GM06990 (cell line): ENCODE measurements around the gene NYNRIN.

Experiments used
- DNase-seq: peaks from one replicate; pipeline ENCODE4 v3.0.0-alpha.2; 2011; ENCODE audit not compliant: insufficient read length; ENCODE audit errors: extremely low read depth
- H3K27me3 ChIP-seq: replicated peaks from 2 replicates; pipeline ENCODE4 v1.6.0; 2011; ENCODE audit warnings: low read length; ENCODE audit not compliant: control insufficient read depth, insufficient read depth
- H3K36me3 ChIP-seq: 2 replicates; pipeline ENCODE4 v1.5.1; 2011; ENCODE audit warnings: low read length; ENCODE audit not compliant: control insufficient read depth, insufficient read depth
- H3K4me3 ChIP-seq: replicated peaks from 2 replicates; pipeline ENCODE4 v1.5.1; 2011; ENCODE audit warnings: low read depth, mild to moderate bottlenecking, control low read depth, low read length
- TF ChIP-seq, protein P1 (sequence below): IDR thresholded peaks from 2 replicates; pipeline ENCODE4 v1.5.1; 2011; ENCODE audit warnings: low read length, control low read depth, mild to moderate bottlenecking, inconsistent platforms; ENCODE audit not compliant: insufficient read depth, poor library complexity, severe bottlenecking

NYNRIN gene

GRCh38 chr14:24428628-24429394 lies 30.0 kb downstream of the NYNRIN start:
- Histone ChIP-seq H3K4me3 (peak overlapping the region; percentile 94), H3K27me3 (no peaks in the 10 kb centered on the region)

GRCh38 chr14:24429395-24430142 lies 30.8 kb downstream of the NYNRIN start, which contains the start of the genes CBLN3 and KHNYN:
Gene CBLN3, minus strand, starts transcription at chr14:24429668. Its CDS starts 614 bp downstream, at chr14:24429054.
Gene KHNYN, plus strand, starts transcription at chr14:24429954. Its CDS starts 777 bp downstream, at chr14:24430731.
- Histone ChIP-seq H3K36me3 (peaks cover 13% of the 10 kb centered on the region), H3K27me3 (no peaks in the 10 kb centered on the region), H3K4me3 (peak within 1 kb of the TSS; percentile 94)
- peak; percentile 90 for DNase-seq
- TF ChIP-seq, protein P1, sequence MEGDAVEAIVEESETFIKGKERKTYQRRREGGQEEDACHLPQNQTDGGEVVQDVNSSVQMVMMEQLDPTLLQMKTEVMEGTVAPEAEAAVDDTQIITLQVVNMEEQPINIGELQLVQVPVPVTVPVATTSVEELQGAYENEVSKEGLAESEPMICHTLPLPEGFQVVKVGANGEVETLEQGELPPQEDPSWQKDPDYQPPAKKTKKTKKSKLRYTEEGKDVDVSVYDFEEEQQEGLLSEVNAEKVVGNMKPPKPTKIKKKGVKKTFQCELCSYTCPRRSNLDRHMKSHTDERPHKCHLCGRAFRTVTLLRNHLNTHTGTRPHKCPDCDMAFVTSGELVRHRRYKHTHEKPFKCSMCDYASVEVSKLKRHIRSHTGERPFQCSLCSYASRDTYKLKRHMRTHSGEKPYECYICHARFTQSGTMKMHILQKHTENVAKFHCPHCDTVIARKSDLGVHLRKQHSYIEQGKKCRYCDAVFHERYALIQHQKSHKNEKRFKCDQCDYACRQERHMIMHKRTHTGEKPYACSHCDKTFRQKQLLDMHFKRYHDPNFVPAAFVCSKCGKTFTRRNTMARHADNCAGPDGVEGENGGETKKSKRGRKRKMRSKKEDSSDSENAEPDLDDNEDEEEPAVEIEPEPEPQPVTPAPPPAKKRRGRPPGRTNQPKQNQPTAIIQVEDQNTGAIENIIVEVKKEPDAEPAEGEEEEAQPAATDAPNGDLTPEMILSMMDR: no peak

More at GRCh38 chr14:24428628-24429394, 30.0 kb downstream of the NYNRIN start:
- H3K36me3 ChIP-seq: peaks cover 13% of the 10 kb centered on the region
- TF ChIP-seq, protein P1: no peak
- DNase-seq: no peak

DNA sequence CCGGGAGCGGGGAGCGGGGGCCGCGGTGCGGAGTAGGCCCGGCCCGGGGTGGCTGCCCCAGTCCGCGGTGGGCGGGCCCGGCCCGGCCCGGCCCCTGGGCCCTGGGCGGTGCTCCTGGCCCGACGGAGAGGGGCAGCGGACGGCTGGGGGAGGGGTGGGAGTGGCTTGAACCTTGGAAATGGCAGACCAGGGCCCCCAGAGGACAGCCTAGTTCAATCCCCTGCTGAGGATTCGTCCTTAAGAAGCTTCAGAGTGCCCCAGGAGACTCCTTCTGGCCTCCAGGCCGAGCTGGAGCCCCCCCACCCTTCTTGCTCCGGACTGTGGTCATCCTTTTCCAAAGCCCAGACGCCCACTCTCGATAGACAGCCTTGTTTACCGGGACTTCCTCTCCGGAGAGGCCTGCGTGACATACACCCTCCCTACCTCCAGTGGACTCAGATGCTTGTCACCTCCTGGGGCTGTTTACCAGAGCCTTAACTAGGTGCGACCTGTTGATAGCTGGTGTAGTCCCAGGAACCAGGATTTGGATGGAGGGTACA lies 31.4 kb downstream of the NYNRIN start:
- peaks cover 13% of the 10 kb centered on the region for H3K36me3 ChIP-seq
- no peaks in the 10 kb centered on the region for H3K27me3 ChIP-seq
- H3K4me3 ChIP-seq: peak overlapping the region; percentile 94
- peak; percentile 80 for DNase-seq
- TF ChIP-seq, protein P1: no peak

- peaks cover 15% of the 10 kb centered on the region for H3K36me3 ChIP-seq
- peak overlapping the region; percentile 94 for H3K4me3 ChIP-seq
- peak; percentile 72 for DNase-seq
- TF ChIP-seq, protein P1: no peak
- H3K27me3 ChIP-seq: no peaks in the 10 kb centered on the region
Observed at GRCh38 chr14:24430682-24431568, 32.1 kb downstream of the NYNRIN start.
